A673 (cell line): ENCODE measurements around the gene PLD1. TPM values are rescaled to one million over a fixed set of nuclear protein-coding genes. Genes with fewer than 3 reads are reported as not detected.

ENCODE experiments used
- BruUV-seq: library from RNA; stranded (reverse); fragments of 400-500 nt; replicated peaks from 2 replicates; lab custom pipeline; 2021; lab: Mats Ljungman, UMichigan
- CTCF ChIA-PET: fragments of 300-600 bp; sonication (Branson Sonifier 250); formaldehyde crosslinking; loops from one replicate; lab custom pipeline; 2022; ENCODE audit warnings: antibody characterized with exemption; lab: Charles Lee
- POLR2A ChIA-PET: fragments of 300-600 bp; sonication (Branson Sonifier 250); formaldehyde crosslinking; loops from one replicate; lab custom pipeline; 2022; ENCODE audit warnings: antibody characterized with exemption; ENCODE audit not compliant: low non-redundant PET; lab: Charles Lee
- DNase-seq: peaks from one replicate; pipeline ENCODE4 v3.0.0-alpha.2; 2015; ENCODE audit warnings: low spot score
- H3K27ac ChIP-seq: fragments of 200-600 bp; sonication (generic); 2 replicates; pipeline ENCODE4 v1.5.1; 2016; ENCODE audit warnings: mixed run types, low read depth, mild to moderate bottlenecking, mixed read lengths, antibody characterized with exemption, low read length; ENCODE audit not compliant: poor library complexity, severe bottlenecking
- H3K27me3 ChIP-seq: fragments of 200-600 bp; sonication (generic); replicated peaks from 2 replicates; pipeline ENCODE4 v1.6.1; 2017; ENCODE audit warnings: mixed run types, low read depth, mild to moderate bottlenecking, mixed read lengths, antibody characterized with exemption, low read length; ENCODE audit not compliant: insufficient read depth, poor library complexity
- H3K36me3 ChIP-seq: fragments of 200-600 bp; sonication (generic); 2 replicates; pipeline ENCODE4 v1.6.1; 2016; ENCODE audit warnings: mixed run types, mild to moderate bottlenecking, mixed read lengths, antibody characterized with exemption, low read length; ENCODE audit not compliant: insufficient read depth, poor library complexity, severe bottlenecking
- H3K4me1 ChIP-seq: fragments of 200-600 bp; sonication (generic); 2 replicates; pipeline ENCODE4 v1.6.1; 2017; ENCODE audit warnings: mixed run types, mild to moderate bottlenecking, mixed read lengths, antibody characterized with exemption, low read length; ENCODE audit not compliant: insufficient read depth, poor library complexity, severe bottlenecking
- H3K4me3 ChIP-seq: fragments of 200-600 bp; sonication (generic); 2 replicates; pipeline ENCODE4 v1.5.1; 2016; ENCODE audit warnings: low read depth, mixed run types, mild to moderate bottlenecking, mixed read lengths, low read length; ENCODE audit not compliant: poor library complexity, severe bottlenecking
- H3K9me3 ChIP-seq: fragments of 200-600 bp; sonication (generic); 2 replicates; pipeline ENCODE4 v1.6.1; 2016; ENCODE audit warnings: mixed run types, low read depth, mild to moderate bottlenecking, mixed read lengths, antibody characterized with exemption, low read length; ENCODE audit not compliant: poor library complexity, severe bottlenecking
- CTCF ChIP-seq: fragments of 300-800, 200-600 bp; sonication (generic); conservative IDR thresholded peaks from 2 replicates; pipeline ENCODE4 v1.5.1; 2017; ENCODE audit warnings: low read depth, mild to moderate bottlenecking, antibody characterized with exemption, low read length, moderate library complexity, mixed read lengths
- EZH2 ChIP-seq: fragments of 200-600 bp; sonication (generic); IDR thresholded peaks from 2 replicates; pipeline ENCODE4 v1.6.1; 2017; ENCODE audit warnings: borderline replicate concordance, low read depth, mild to moderate bottlenecking, mixed read lengths, antibody characterized with exemption, low read length; ENCODE audit not compliant: poor library complexity, severe bottlenecking
- intact Hi-C: fragments of 100-400 bp; cut with micrococcal nuclease; formaldehyde crosslinking; loops from one replicate; pipeline ENCODE4 v1.10.0; 2022; ENCODE audit not compliant: unreplicated experiment
- total RNA-seq: library from RNA; stranded (reverse); gene quantifications from 2 replicates; pipeline ENCODE4 v1.2.3, GENCODE V29; 2021

PLD1 gene
- total RNA-seq, 1 experiment from 2014 or later: 3.2 TPM

- H3K36me3 ChIP-seq: no peaks in the 10 kb centered on the region
- intact Hi-C loops: no loop called here
- H3K9me3 ChIP-seq: no peaks in the 10 kb centered on the region
- H3K4me1 ChIP-seq: peaks cover 20% of the 10 kb centered on the region
- BruUV-seq: no TSS peak
- H3K27me3 ChIP-seq: no peaks in the 10 kb centered on the region
- CTCF ChIA-PET: no interaction called here
- peak overlapping the region; percentile 9 for H3K4me3 ChIP-seq
- peak; percentile 88 for DNase-seq
- POLR2A ChIA-PET: no interaction called here
- TF ChIP-seq EZH2 (no peak), CTCF (no peak)
- H3K27ac ChIP-seq: peak overlapping the region; percentile 24
Measured at GRCh38 chr3:171622126-171622525, 188.2 kb downstream of the PLD1 start.

GRCh38 chr3:171620825-171621434 is 189.4 kb downstream of the PLD1 start:
- POLR2A ChIA-PET: interaction anchor here (0.8 kb wide), 1 partner anchor 55 kb away, joined by 5 read pairs; no protein-coding TSS in a partner anchor
- no TSS peak for BruUV-seq
- Histone ChIP-seq H3K4me1 (peaks cover 20% of the 10 kb centered on the region), H3K36me3 (no peaks in the 10 kb centered on the region), H3K9me3 (no peaks in the 10 kb centered on the region), H3K4me3 (no peak overlapping the region), H3K27me3 (no peaks in the 10 kb centered on the region), H3K27ac (peak overlapping the region; percentile 24)
- TF ChIP-seq EZH2: no peak
- TF ChIP-seq CTCF: no peak
- CTCF ChIA-PET: no interaction called here
- DNase-seq: peak; percentile 93
- intact Hi-C loops: no loop called here

- TF ChIP-seq CTCF: no peak
- TF ChIP-seq EZH2: no peak
- H3K4me1 ChIP-seq: peaks cover 20% of the 10 kb centered on the region
- no peaks in the 10 kb centered on the region for H3K36me3 ChIP-seq
- no peak overlapping the region for H3K4me3 ChIP-seq
- DNase-seq: no peak
- no peaks in the 10 kb centered on the region for H3K27me3 ChIP-seq
- CTCF ChIA-PET: no interaction called here
- POLR2A ChIA-PET: no interaction called here
- no peaks in the 10 kb centered on the region for H3K9me3 ChIP-seq
- intact Hi-C loops: loop anchor here (10.0 kb wide), 1 partner anchor 158 kb away; no protein-coding TSS in a partner anchor
- no TSS peak for BruUV-seq
- no peak overlapping the region for H3K27ac ChIP-seq
Measured at GRCh38 chr3:171616798-171617197, 193.5 kb downstream of the PLD1 start.
